Neural crest cell (in vitro differentiated cells): Measurements from ENCODE around the gene KDM4C. TPM values are rescaled to one million over a fixed set of nuclear protein-coding genes. Genes with fewer than 3 reads are reported as not detected.

Experiments used
- DNase-seq: peaks from one replicate; pipeline ENCODE4 v3.0.0; 2021; ENCODE audit warnings: low read depth, mixed read lengths, low spot score
- H3K27ac Mint-ChIP-seq: one replicate; pipeline ENCODE4 v1.8.0; 2021; ENCODE audit warnings: mild to moderate bottlenecking, mixed read lengths; ENCODE audit not compliant: unreplicated experiment
- H3K27me3 Mint-ChIP-seq: 2 replicates; pipeline ENCODE4 v1.8.0; 2021; ENCODE audit warnings: low read depth, mild to moderate bottlenecking, mixed read lengths
- H3K36me3 Mint-ChIP-seq: 2 replicates; pipeline ENCODE4 v1.8.0; 2021; ENCODE audit warnings: low read depth, mild to moderate bottlenecking, mixed read lengths
- H3K4me1 Mint-ChIP-seq: 2 replicates; pipeline ENCODE4 v1.8.0; 2021; ENCODE audit warnings: mixed read lengths
- H3K4me3 Mint-ChIP-seq: one replicate; pipeline ENCODE4 v1.8.0; 2021; ENCODE audit warnings: mild to moderate bottlenecking, mixed read lengths
- H3K9me3 Mint-ChIP-seq: 2 replicates; pipeline ENCODE4 v1.8.0; 2021; ENCODE audit warnings: mixed read lengths
- total RNA-seq: library from RNA; stranded (reverse); gene quantifications from 2 replicates; pipeline ENCODE4 v1.2.1, GENCODE V29; 2021
- TF ChIP-seq, protein P1 (sequence below): fragments of 200-600 bp; sonication (generic); conservative IDR thresholded peaks from 2 replicates; pipeline ENCODE4 v1.5.0; 2021; ENCODE audit warnings: antibody characterized with exemption, mild to moderate bottlenecking

Gene KDM4C
- total RNA-seq, 1 donor from 2014 or later: 11.2 TPM

DNA sequence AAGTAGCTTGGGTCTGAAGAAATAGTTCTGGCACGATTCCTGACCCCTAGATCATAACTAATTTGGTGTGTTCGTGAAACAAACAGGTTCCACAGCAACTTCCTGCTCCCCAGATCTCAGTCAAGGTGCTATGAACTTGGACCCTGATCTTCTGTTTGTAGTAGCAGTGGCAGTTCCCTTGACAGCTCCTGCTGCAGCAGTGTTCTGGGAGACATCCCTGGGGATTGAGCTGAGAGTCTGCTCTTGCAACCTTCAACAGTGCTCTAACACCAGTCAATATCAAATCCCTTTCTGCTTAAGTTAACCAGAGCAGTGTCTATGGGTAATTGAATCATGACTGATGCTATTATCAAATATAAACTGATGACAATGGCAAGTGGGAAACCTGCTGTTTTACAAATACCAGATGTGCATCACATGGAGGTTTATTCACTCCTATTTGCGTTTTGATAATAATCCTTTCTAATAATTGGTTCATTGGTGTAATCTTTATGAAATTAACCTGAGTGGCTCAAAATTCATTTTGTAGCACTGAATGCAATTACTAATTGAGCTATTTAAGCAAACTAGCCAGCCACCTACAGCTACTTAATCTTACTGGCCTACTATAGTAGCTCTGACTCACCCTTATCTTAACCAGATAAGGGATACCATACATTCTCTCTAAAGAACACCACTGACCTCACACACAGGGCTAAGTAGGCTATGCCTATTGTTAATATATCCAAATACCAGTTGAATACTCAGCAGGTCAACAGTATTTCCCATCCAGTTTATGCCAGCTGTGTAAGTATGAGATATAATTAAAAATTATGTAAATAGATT, 21.9 kb downstream of the KDM4C start:
- Mint-ChIP-seq H3K36me3 (no peaks in the 10 kb centered on the region), H3K27me3 (no peaks in the 10 kb centered on the region), H3K9me3 (no peaks in the 10 kb centered on the region), H3K27ac (no peak overlapping the region), H3K4me1 (peaks cover 15% of the 10 kb centered on the region), H3K4me3 (no peak overlapping the region)
- no peak for DNase-seq
- TF ChIP-seq, protein P1, sequence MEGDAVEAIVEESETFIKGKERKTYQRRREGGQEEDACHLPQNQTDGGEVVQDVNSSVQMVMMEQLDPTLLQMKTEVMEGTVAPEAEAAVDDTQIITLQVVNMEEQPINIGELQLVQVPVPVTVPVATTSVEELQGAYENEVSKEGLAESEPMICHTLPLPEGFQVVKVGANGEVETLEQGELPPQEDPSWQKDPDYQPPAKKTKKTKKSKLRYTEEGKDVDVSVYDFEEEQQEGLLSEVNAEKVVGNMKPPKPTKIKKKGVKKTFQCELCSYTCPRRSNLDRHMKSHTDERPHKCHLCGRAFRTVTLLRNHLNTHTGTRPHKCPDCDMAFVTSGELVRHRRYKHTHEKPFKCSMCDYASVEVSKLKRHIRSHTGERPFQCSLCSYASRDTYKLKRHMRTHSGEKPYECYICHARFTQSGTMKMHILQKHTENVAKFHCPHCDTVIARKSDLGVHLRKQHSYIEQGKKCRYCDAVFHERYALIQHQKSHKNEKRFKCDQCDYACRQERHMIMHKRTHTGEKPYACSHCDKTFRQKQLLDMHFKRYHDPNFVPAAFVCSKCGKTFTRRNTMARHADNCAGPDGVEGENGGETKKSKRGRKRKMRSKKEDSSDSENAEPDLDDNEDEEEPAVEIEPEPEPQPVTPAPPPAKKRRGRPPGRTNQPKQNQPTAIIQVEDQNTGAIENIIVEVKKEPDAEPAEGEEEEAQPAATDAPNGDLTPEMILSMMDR: no peak

DNA sequence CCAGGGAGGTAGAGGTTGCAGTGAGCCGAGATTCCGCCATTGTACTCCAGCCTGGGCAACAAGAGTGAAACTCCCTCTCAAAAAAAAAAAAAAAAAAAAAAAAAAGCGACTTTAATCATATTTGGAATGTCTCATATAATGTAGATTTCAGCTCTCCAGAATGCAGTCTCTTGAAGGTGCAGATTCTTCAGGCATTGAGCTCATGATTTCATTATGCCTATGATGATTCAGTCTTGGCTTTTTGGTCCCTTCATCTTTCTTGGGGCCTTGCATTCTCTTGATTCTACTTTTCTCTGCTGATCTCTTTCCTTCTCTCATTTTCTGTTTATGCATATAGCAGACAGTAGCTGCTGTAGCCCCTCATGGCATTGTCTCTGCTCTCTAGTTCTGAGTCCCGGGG, 22.9 kb downstream of the KDM4C start:
- no peak for DNase-seq
- Mint-ChIP-seq H3K27me3 (no peaks in the 10 kb centered on the region), H3K27ac (no peak overlapping the region), H3K36me3 (no peaks in the 10 kb centered on the region), H3K9me3 (no peaks in the 10 kb centered on the region), H3K4me3 (no peak overlapping the region), H3K4me1 (peaks cover 15% of the 10 kb centered on the region)
- TF ChIP-seq, protein P1: no peak

- H3K9me3 Mint-ChIP-seq: no peaks in the 10 kb centered on the region
- peaks cover 19% of the 10 kb centered on the region for H3K4me1 Mint-ChIP-seq
- no peak for DNase-seq
- no peaks in the 10 kb centered on the region for H3K36me3 Mint-ChIP-seq
- no peak overlapping the region for H3K27ac Mint-ChIP-seq
- H3K27me3 Mint-ChIP-seq: no peaks in the 10 kb centered on the region
- TF ChIP-seq, protein P1: no peak
- no peak overlapping the region for H3K4me3 Mint-ChIP-seq
Observed at GRCh38 chr9:6781476-6781875, 23.7 kb downstream of the KDM4C start.

DNA sequence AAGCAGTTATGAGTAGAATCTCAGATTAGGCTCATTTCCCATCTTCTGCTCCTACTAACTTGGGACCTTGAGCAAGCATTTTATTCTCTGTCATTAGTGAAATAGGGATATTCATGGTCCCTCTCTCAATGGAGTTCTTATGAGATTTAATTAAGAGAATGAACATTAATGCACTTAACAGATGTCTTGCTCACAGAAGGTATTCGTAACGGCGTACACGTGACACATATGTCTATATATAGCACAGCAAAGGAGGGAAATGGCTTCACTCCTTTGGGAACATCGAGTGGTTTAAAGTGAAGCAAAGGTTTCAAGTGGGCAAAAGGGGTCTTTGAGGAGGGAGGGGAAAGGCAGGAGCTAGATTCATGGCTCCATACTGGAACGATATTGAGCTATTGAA, 24.6 kb downstream of the KDM4C start:
- Mint-ChIP-seq H3K4me3 (no peak overlapping the region), H3K36me3 (no peaks in the 10 kb centered on the region), H3K4me1 (peaks cover 19% of the 10 kb centered on the region), H3K27me3 (no peaks in the 10 kb centered on the region), H3K9me3 (no peaks in the 10 kb centered on the region), H3K27ac (peak overlapping the region; percentile 10)
- TF ChIP-seq, protein P1: no peak
- no peak for DNase-seq

DNA sequence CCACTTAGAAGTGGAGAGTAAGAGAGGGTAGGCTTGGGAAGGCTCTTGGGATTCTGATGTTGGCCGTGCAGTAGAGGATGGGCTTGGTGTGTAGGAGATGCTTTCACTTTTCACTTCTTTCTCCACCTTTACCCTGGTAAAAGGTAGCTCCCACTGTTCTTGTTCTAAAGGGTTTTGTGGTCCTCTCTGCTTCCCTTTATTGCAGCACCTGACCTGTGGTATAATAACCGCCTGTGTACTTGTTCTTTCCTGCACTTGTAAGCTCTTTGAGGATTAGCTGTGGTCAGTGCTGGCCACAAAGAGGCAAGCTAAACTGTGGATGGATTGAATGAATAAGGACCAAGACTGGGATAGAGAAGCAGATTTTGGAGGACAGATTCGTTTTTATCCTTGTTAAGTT, 25.2 kb downstream of the KDM4C start:
- peak overlapping the region; percentile 10 for H3K27ac Mint-ChIP-seq

More for the DNA sequence above, 25.2 kb downstream of the KDM4C start:
- Mint-ChIP-seq H3K27me3 (no peaks in the 10 kb centered on the region), H3K4me1 (peaks cover 26% of the 10 kb centered on the region), H3K4me3 (no peak overlapping the region), H3K36me3 (no peaks in the 10 kb centered on the region), H3K9me3 (no peaks in the 10 kb centered on the region)
- TF ChIP-seq, protein P1: no peak
- DNase-seq: no peak
